GM23338 (cell line): ENCODE measurements around the gene C16orf74. TPM values are rescaled to one million over a fixed set of nuclear protein-coding genes. Genes with fewer than 3 reads are reported as not detected.

Experiments used
- ATAC-seq: fragments of 200-7000 bp; cut with Tn5 transposase; 3 replicates; pipeline ENCODE4 v1.9.1; 2020
- DNase-seq: peaks from one replicate; pipeline ENCODE4 v3.0.0-alpha.2; 2015; ENCODE audit warnings: low spot score
- H2AFZ ChIP-seq: fragments of 200-600 bp; sonication (generic); 2 replicates; pipeline ENCODE4 v1.8.0; 2016; ENCODE audit warnings: antibody characterized with exemption, mild to moderate bottlenecking, moderate library complexity
- H3F3A ChIP-seq: fragments of 200-600 bp; sonication (generic); replicated peaks from 2 replicates; pipeline ENCODE4 v1.8.0; 2017; ENCODE audit warnings: antibody characterized with exemption, mixed run types, low read depth
- H3K27ac ChIP-seq: fragments of 200-600 bp; sonication (generic); 2 replicates; pipeline ENCODE4 v1.6.1; 2016; ENCODE audit warnings: low read depth
- H3K27me3 ChIP-seq: fragments of 200-600 bp; sonication (generic); 2 replicates; pipeline ENCODE4 v1.8.0; 2016; ENCODE audit warnings: mild to moderate bottlenecking, mixed run types, moderate library complexity; ENCODE audit not compliant: insufficient read depth
- H3K36me3 ChIP-seq: fragments of 200-600 bp; sonication (generic); 2 replicates; pipeline ENCODE4 v1.8.0; 2016; ENCODE audit warnings: mild to moderate bottlenecking; ENCODE audit not compliant: insufficient read depth
- H3K4me1 ChIP-seq: fragments of 200-600 bp; sonication (generic); 2 replicates; pipeline ENCODE4 v1.8.0; 2016; ENCODE audit warnings: mild to moderate bottlenecking, moderate library complexity; ENCODE audit not compliant: insufficient read depth
- H3K4me2 ChIP-seq: fragments of 200-600 bp; sonication (generic); 2 replicates; pipeline ENCODE4 v1.7.1; 2017; ENCODE audit warnings: mixed run types
- H3K4me3 ChIP-seq: fragments of 200-600 bp; sonication (generic); 2 replicates; pipeline ENCODE4 v1.6.1; 2016; ENCODE audit warnings: mixed run types
- H3K79me2 ChIP-seq: fragments of 200-600 bp; sonication (generic); replicated peaks from 2 replicates; pipeline ENCODE4 v1.8.0; 2017; ENCODE audit warnings: mild to moderate bottlenecking; ENCODE audit not compliant: insufficient read depth
- H3K9me2 ChIP-seq: fragments of 200-600 bp; sonication (generic); 2 replicates; pipeline ENCODE4 v1.8.0; 2017; ENCODE audit not compliant: insufficient read depth
- H4K20me1 ChIP-seq: fragments of 200-600 bp; sonication (generic); replicated peaks from 2 replicates; pipeline ENCODE4 v1.8.0; 2017; ENCODE audit warnings: mild to moderate bottlenecking; ENCODE audit not compliant: insufficient read depth
- H3K27ac Mint-ChIP-seq: 2 replicates; pipeline ENCODE4 v1.8.0; 2020; ENCODE audit warnings: inconsistent platforms, mild to moderate bottlenecking, moderate library complexity, mixed read lengths
- H3K27me3 Mint-ChIP-seq: 3 replicates; pipeline ENCODE4 v1.8.0; 2022; ENCODE audit warnings: low read depth, mild to moderate bottlenecking, moderate library complexity, mixed read lengths, inconsistent platforms; ENCODE audit not compliant: insufficient read depth, poor library complexity
- H3K36me3 Mint-ChIP-seq: 3 replicates; pipeline ENCODE4 v1.8.0; 2021; ENCODE audit warnings: low read depth, mild to moderate bottlenecking, inconsistent platforms, moderate library complexity, mixed read lengths
- H3K4me1 Mint-ChIP-seq: 3 replicates; pipeline ENCODE4 v1.8.0; 2020; ENCODE audit warnings: mild to moderate bottlenecking, inconsistent platforms, mixed read lengths
- H3K4me3 Mint-ChIP-seq: 3 replicates; pipeline ENCODE4 v1.8.0; 2021; ENCODE audit warnings: moderate library complexity, mild to moderate bottlenecking, inconsistent platforms, mixed read lengths
- H3K9me3 Mint-ChIP-seq: 3 replicates; pipeline ENCODE4 v1.8.0; 2020; ENCODE audit warnings: moderate library complexity, mild to moderate bottlenecking, inconsistent platforms, mixed read lengths
- CREB1 ChIP-seq: fragments of 250-450 bp; sonication (Bioruptor Pico); IDR thresholded peaks from 2 replicates; pipeline ENCODE4 v1.5.0; 2020; ENCODE audit warnings: low read depth, mild to moderate bottlenecking, moderate library complexity
- EZH2 ChIP-seq: fragments of 200-600 bp; sonication (generic); IDR thresholded peaks from one replicate; pipeline ENCODE4 v1.8.0; 2017; ENCODE audit warnings: antibody characterized with exemption, mild to moderate bottlenecking, low read depth; ENCODE audit not compliant: unreplicated experiment
- EZH2phosphoT487 ChIP-seq: fragments of 200-600 bp; sonication (generic); IDR thresholded peaks from one replicate; pipeline ENCODE4 v1.8.1; 2018; ENCODE audit warnings: antibody characterized with exemption; ENCODE audit not compliant: unreplicated experiment
- JUNB ChIP-seq: IDR thresholded peaks from one replicate; pipeline ENCODE4 v1.6.1; 2016; ENCODE audit warnings: antibody characterized with exemption; ENCODE audit not compliant: unreplicated experiment
- STAT1 ChIP-seq: IDR thresholded peaks from one replicate; pipeline ENCODE4 v1.6.1; 2016; ENCODE audit warnings: antibody characterized with exemption; ENCODE audit not compliant: unreplicated experiment
- ZNF114 ChIP-seq: fragments of 250-450 bp; sonication (Bioruptor Pico); IDR thresholded peaks from 2 replicates; pipeline ENCODE4 v1.5.0; 2020; ENCODE audit warnings: mild to moderate bottlenecking, moderate library complexity
- ZNF331 ChIP-seq: fragments of 250-450 bp; sonication (Bioruptor Pico); IDR thresholded peaks from 2 replicates; pipeline ENCODE4 v1.5.0; 2020; ENCODE audit warnings: low read depth, mild to moderate bottlenecking, moderate library complexity
- polyA plus RNA-seq: library from polyadenylated mRNA; unstranded; fragments of >200 nt; fragmentation: Nextera tagmentation; extraction: Ambion mirVana; gene quantifications from 2 replicates; pipeline ENCODE4 v1.2.1, GENCODE V29; 2016
- total RNA-seq: library from RNA; depleted of rRNA; stranded (reverse); fragments of >200 nt; shearing (Covaris generic); gene quantifications from 2 replicates; pipeline ENCODE4 v1.2.3, GENCODE V29; 2014
- TF ChIP-seq, protein P1 (sequence below): fragments of 250-450 bp; sonication (Bioruptor Pico); IDR thresholded peaks from 2 replicates; pipeline ENCODE4 v1.5.0; 2020; ENCODE audit warnings: mild to moderate bottlenecking, moderate library complexity
- TF ChIP-seq, protein P2 (sequence below): IDR thresholded peaks from 2 replicates; pipeline ENCODE4 v1.6.1; 2016; ENCODE audit warnings: antibody characterized with exemption
- TF ChIP-seq, protein P3 (sequence below): IDR thresholded peaks from one replicate; pipeline ENCODE4 v1.6.1; 2018; ENCODE audit warnings: antibody characterized with exemption; ENCODE audit not compliant: unreplicated experiment
- TF ChIP-seq, protein P4 (sequence below), 2 experiments: fragments of 200-600 bp in 1 of 2; sonication (generic) in 1 of 2; conservative IDR thresholded peaks; 2 replicates each; pipeline versions ENCODE4 v1.5.1 to v1.6.1; 2016 to 2017; ENCODE audit warnings: antibody characterized with exemption in 2 of 2, low read depth in 2 of 2, mild to moderate bottlenecking in 2 of 2, moderate library complexity in 1 of 2

The C16orf74 gene
- total and polyA plus RNA-seq, 2 experiments from 2014 or later = 12.1 to 19.1 TPM

DNA sequence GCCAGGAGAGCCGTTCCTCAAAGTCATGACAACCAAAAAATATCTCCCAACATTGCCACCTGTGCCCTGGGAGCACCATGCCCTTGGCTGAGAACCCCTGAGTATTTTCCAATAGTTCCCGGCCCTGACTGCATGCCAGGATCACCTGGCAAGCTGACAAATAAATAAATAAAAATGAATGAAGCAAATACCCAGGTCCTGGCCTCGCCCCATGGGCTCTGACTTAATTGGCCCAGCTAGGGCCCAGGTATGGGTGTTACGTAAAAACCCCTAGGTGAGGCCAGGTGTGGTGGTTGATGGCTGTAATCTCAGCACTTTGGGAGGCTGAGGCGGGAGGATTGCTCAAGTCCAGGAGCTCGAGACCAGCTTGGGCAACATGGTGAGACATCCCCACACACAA is 2.7 kb upstream of the C16orf74 start:
- H3K27me3 ChIP-seq = peaks cover 27% of the 10 kb centered on the region
- no peak overlapping the region; the same call in 1 of the 2 replicates for H3K4me2 ChIP-seq
- no peaks in the 10 kb centered on the region for H3K9me3 Mint-ChIP-seq
- H3K79me2 ChIP-seq = no peaks in the 10 kb centered on the region
- H4K20me1 ChIP-seq = no peaks in the 10 kb centered on the region; the same call in 1 of the 2 replicates
- no peak for ATAC-seq
- H3K9me2 ChIP-seq = no peaks in the 10 kb centered on the region
- no peaks in the 10 kb centered on the region for H3K36me3 ChIP-seq
- H3K36me3 Mint-ChIP-seq = no peaks in the 10 kb centered on the region
- no peaks in the 10 kb centered on the region; the same call in 1 of the 2 replicates for H3F3A ChIP-seq
- no peak overlapping the region for H3K27ac ChIP-seq
- TF ChIP-seq, protein P1, sequence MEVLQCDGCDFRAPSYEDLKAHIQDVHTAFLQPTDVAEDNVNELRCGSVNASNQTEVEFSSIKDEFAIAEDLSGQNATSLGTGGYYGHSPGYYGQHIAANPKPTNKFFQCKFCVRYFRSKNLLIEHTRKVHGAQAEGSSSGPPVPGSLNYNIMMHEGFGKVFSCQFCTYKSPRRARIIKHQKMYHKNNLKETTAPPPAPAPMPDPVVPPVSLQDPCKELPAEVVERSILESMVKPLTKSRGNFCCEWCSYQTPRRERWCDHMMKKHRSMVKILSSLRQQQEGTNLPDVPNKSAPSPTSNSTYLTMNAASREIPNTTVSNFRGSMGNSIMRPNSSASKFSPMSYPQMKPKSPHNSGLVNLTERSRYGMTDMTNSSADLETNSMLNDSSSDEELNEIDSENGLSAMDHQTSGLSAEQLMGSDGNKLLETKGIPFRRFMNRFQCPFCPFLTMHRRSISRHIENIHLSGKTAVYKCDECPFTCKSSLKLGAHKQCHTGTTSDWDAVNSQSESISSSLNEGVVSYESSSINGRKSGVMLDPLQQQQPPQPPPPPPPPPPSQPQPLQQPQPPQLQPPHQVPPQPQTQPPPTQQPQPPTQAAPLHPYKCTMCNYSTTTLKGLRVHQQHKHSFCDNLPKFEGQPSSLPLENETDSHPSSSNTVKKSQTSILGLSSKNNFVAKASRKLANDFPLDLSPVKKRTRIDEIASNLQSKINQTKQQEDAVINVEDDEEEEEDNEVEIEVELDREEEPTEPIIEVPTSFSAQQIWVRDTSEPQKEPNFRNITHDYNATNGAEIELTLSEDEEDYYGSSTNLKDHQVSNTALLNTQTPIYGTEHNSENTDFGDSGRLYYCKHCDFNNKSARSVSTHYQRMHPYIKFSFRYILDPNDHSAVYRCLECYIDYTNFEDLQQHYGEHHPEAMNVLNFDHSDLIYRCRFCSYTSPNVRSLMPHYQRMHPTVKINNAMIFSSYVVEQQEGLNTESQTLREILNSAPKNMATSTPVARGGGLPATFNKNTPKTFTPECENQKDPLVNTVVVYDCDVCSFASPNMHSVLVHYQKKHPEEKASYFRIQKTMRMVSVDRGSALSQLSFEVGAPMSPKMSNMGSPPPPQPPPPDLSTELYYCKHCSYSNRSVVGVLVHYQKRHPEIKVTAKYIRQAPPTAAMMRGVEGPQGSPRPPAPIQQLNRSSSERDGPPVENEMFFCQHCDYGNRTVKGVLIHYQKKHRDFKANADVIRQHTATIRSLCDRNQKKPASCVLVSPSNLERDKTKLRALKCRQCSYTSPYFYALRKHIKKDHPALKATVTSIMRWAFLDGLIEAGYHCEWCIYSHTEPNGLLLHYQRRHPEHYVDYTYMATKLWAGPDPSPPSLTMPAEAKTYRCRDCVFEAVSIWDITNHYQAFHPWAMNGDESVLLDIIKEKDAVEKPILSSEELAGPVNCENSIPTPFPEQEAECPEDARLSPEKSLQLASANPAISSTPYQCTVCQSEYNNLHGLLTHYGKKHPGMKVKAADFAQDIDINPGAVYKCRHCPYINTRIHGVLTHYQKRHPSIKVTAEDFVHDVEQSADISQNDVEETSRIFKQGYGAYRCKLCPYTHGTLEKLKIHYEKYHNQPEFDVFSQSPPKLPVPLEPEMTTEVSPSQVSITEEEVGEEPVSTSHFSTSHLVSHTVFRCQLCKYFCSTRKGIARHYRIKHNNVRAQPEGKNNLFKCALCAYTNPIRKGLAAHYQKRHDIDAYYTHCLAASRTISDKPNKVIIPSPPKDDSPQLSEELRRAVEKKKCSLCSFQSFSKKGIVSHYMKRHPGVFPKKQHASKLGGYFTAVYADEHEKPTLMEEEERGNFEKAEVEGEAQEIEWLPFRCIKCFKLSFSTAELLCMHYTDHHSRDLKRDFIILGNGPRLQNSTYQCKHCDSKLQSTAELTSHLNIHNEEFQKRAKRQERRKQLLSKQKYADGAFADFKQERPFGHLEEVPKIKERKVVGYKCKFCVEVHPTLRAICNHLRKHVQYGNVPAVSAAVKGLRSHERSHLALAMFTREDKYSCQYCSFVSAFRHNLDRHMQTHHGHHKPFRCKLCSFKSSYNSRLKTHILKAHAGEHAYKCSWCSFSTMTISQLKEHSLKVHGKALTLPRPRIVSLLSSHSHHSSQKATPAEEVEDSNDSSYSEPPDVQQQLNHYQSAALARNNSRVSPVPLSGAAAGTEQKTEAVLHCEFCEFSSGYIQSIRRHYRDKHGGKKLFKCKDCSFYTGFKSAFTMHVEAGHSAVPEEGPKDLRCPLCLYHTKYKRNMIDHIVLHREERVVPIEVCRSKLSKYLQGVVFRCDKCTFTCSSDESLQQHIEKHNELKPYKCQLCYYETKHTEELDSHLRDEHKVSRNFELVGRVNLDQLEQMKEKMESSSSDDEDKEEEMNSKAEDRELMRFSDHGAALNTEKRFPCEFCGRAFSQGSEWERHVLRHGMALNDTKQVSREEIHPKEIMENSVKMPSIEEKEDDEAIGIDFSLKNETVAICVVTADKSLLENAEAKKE (CRISPR knock-in tag) = no peak
- TF ChIP-seq JUNB (no peak), ZNF331 (CRISPR knock-in tag) (no peak), EZH2phosphoT487 (no peak), STAT1 (no peak), EZH2 (no peak), CREB1 (CRISPR knock-in tag) (no peak), ZNF114 (CRISPR knock-in tag) (no peak)
- TF ChIP-seq, protein P2, sequence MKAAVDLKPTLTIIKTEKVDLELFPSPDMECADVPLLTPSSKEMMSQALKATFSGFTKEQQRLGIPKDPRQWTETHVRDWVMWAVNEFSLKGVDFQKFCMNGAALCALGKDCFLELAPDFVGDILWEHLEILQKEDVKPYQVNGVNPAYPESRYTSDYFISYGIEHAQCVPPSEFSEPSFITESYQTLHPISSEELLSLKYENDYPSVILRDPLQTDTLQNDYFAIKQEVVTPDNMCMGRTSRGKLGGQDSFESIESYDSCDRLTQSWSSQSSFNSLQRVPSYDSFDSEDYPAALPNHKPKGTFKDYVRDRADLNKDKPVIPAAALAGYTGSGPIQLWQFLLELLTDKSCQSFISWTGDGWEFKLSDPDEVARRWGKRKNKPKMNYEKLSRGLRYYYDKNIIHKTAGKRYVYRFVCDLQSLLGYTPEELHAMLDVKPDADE = no peak
- TF ChIP-seq, protein P3, sequence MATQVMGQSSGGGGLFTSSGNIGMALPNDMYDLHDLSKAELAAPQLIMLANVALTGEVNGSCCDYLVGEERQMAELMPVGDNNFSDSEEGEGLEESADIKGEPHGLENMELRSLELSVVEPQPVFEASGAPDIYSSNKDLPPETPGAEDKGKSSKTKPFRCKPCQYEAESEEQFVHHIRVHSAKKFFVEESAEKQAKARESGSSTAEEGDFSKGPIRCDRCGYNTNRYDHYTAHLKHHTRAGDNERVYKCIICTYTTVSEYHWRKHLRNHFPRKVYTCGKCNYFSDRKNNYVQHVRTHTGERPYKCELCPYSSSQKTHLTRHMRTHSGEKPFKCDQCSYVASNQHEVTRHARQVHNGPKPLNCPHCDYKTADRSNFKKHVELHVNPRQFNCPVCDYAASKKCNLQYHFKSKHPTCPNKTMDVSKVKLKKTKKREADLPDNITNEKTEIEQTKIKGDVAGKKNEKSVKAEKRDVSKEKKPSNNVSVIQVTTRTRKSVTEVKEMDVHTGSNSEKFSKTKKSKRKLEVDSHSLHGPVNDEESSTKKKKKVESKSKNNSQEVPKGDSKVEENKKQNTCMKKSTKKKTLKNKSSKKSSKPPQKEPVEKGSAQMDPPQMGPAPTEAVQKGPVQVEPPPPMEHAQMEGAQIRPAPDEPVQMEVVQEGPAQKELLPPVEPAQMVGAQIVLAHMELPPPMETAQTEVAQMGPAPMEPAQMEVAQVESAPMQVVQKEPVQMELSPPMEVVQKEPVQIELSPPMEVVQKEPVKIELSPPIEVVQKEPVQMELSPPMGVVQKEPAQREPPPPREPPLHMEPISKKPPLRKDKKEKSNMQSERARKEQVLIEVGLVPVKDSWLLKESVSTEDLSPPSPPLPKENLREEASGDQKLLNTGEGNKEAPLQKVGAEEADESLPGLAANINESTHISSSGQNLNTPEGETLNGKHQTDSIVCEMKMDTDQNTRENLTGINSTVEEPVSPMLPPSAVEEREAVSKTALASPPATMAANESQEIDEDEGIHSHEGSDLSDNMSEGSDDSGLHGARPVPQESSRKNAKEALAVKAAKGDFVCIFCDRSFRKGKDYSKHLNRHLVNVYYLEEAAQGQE = no peak
- TF ChIP-seq, protein P4, sequence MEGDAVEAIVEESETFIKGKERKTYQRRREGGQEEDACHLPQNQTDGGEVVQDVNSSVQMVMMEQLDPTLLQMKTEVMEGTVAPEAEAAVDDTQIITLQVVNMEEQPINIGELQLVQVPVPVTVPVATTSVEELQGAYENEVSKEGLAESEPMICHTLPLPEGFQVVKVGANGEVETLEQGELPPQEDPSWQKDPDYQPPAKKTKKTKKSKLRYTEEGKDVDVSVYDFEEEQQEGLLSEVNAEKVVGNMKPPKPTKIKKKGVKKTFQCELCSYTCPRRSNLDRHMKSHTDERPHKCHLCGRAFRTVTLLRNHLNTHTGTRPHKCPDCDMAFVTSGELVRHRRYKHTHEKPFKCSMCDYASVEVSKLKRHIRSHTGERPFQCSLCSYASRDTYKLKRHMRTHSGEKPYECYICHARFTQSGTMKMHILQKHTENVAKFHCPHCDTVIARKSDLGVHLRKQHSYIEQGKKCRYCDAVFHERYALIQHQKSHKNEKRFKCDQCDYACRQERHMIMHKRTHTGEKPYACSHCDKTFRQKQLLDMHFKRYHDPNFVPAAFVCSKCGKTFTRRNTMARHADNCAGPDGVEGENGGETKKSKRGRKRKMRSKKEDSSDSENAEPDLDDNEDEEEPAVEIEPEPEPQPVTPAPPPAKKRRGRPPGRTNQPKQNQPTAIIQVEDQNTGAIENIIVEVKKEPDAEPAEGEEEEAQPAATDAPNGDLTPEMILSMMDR (conservative IDR thresholded peaks at IDR 0.05; ENCODE audit: low read depth in 2 of 2) = no peak
- no peak overlapping the region for H3K4me3 ChIP-seq
- no peak overlapping the region for H3K27ac Mint-ChIP-seq
- H3K4me1 ChIP-seq = peaks cover 34% of the 10 kb centered on the region
- peaks cover 34% of the 10 kb centered on the region for H3K4me1 Mint-ChIP-seq
- H3K4me3 Mint-ChIP-seq = no peak overlapping the region
- DNase-seq = no peak
- peaks cover 37% of the 10 kb centered on the region for H3K27me3 Mint-ChIP-seq
- no peak overlapping the region for H2AFZ ChIP-seq
